DOHH2 (cell line): ENCODE results near the gene PXDC1.

ENCODE experiments used
- H3F3A ChIP-seq: fragments of 200-600 bp; sonication (generic), shearing (Covaris generic); 2 replicates; pipeline ENCODE4 v1.6.0; 2016; ENCODE audit warnings: antibody characterized with exemption, mild to moderate bottlenecking; ENCODE audit not compliant: control insufficient read depth, insufficient read depth
- H3K27ac ChIP-seq: fragments of 200-600 bp; sonication (generic); 2 replicates; pipeline ENCODE4 v1.5.1; 2014; ENCODE audit warnings: low read depth, mild to moderate bottlenecking, low read length, moderate library complexity
- H3K27me3 ChIP-seq: fragments of 200-600 bp; sonication (generic); 2 replicates; pipeline ENCODE4 v1.6.1; 2014; ENCODE audit warnings: mild to moderate bottlenecking, low read length, mixed read lengths; ENCODE audit not compliant: control insufficient read depth
- H3K36me3 ChIP-seq: fragments of 200-600 bp; sonication (generic); 2 replicates; pipeline ENCODE4 v1.6.1; 2014; ENCODE audit warnings: mild to moderate bottlenecking, low read length, moderate library complexity, mixed read lengths; ENCODE audit not compliant: control insufficient read depth
- H3K4me1 ChIP-seq: fragments of 200-600 bp; sonication (generic); 2 replicates; pipeline ENCODE4 v1.6.1; 2014; ENCODE audit warnings: mild to moderate bottlenecking, low read length, mixed read lengths; ENCODE audit not compliant: control insufficient read depth
- H3K4me2 ChIP-seq: fragments of 200-600 bp; sonication (generic); 2 replicates; pipeline ENCODE4 v1.6.0; 2014; ENCODE audit warnings: mild to moderate bottlenecking, low read length, moderate library complexity
- H3K4me3 ChIP-seq: fragments of 200-600 bp; sonication (generic); 2 replicates; pipeline ENCODE4 v1.5.1; 2014; ENCODE audit warnings: mild to moderate bottlenecking, low read length, mixed read lengths
- H3K79me2 ChIP-seq: fragments of 200-600 bp; sonication (generic); 2 replicates; pipeline ENCODE4 v1.6.1; 2014; ENCODE audit warnings: mild to moderate bottlenecking, low read length, mixed read lengths; ENCODE audit not compliant: control insufficient read depth
- H3K9me2 ChIP-seq: fragments of 200-600 bp; sonication (generic); replicated peaks from 2 replicates; pipeline ENCODE4 v1.6.1; 2014; ENCODE audit warnings: mild to moderate bottlenecking, low read length, mixed read lengths; ENCODE audit not compliant: control insufficient read depth
- H3K9me3 ChIP-seq: fragments of 200-600 bp; sonication (generic); 2 replicates; pipeline ENCODE4 v1.6.1; 2014; ENCODE audit warnings: antibody characterized with exemption, low read length, mixed read lengths; ENCODE audit not compliant: control insufficient read depth, insufficient read depth
- H4K20me1 ChIP-seq: fragments of 200-600 bp; sonication (generic); 2 replicates; pipeline ENCODE4 v1.6.0; 2014; ENCODE audit warnings: low read depth, mild to moderate bottlenecking, antibody characterized with exemption, low read length, moderate library complexity; ENCODE audit not compliant: control insufficient read depth, insufficient read depth
- EZH2phosphoT487 ChIP-seq: fragments of 200-600 bp; sonication (generic); IDR thresholded peaks from 2 replicates; pipeline ENCODE4 v1.6.1; 2017; ENCODE audit warnings: borderline replicate concordance, mild to moderate bottlenecking, antibody characterized with exemption, low read length, moderate library complexity, mixed read lengths
- TF ChIP-seq, protein P1 (sequence below): fragments of 200-600 bp; sonication (generic); IDR thresholded peaks from one replicate; pipeline ENCODE4 v1.5.1; 2014; ENCODE audit warnings: antibody characterized with exemption, mild to moderate bottlenecking, low read depth, low read length; ENCODE audit not compliant: poor library complexity, severe bottlenecking

PXDC1 gene

DNA sequence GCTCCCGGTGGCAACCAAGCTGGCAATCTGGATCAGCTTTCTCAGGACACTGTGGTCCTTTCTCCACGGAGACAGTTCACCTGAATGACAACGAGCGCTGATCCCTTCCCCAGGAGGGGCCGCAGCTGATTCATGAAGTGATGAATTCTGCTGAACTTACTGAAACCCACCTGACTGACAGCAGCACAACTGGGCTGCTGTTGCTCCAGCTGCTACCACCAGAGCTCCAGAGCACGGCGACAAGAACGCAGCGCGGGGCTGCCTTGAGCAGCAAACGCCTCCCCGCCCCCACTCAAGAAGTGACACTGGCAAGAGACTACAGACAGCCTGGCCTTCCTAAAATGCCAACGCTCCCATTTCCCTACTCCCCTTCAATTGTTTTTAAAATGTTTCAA, 10.0 kb downstream of the PXDC1 start:
- Histone ChIP-seq H3K4me1 (peaks cover 23% of the 10 kb centered on the region), H3K36me3 (no peaks in the 10 kb centered on the region)
- TF ChIP-seq, protein P1, sequence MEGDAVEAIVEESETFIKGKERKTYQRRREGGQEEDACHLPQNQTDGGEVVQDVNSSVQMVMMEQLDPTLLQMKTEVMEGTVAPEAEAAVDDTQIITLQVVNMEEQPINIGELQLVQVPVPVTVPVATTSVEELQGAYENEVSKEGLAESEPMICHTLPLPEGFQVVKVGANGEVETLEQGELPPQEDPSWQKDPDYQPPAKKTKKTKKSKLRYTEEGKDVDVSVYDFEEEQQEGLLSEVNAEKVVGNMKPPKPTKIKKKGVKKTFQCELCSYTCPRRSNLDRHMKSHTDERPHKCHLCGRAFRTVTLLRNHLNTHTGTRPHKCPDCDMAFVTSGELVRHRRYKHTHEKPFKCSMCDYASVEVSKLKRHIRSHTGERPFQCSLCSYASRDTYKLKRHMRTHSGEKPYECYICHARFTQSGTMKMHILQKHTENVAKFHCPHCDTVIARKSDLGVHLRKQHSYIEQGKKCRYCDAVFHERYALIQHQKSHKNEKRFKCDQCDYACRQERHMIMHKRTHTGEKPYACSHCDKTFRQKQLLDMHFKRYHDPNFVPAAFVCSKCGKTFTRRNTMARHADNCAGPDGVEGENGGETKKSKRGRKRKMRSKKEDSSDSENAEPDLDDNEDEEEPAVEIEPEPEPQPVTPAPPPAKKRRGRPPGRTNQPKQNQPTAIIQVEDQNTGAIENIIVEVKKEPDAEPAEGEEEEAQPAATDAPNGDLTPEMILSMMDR = no peak
- TF ChIP-seq EZH2phosphoT487 = no peak

DNA sequence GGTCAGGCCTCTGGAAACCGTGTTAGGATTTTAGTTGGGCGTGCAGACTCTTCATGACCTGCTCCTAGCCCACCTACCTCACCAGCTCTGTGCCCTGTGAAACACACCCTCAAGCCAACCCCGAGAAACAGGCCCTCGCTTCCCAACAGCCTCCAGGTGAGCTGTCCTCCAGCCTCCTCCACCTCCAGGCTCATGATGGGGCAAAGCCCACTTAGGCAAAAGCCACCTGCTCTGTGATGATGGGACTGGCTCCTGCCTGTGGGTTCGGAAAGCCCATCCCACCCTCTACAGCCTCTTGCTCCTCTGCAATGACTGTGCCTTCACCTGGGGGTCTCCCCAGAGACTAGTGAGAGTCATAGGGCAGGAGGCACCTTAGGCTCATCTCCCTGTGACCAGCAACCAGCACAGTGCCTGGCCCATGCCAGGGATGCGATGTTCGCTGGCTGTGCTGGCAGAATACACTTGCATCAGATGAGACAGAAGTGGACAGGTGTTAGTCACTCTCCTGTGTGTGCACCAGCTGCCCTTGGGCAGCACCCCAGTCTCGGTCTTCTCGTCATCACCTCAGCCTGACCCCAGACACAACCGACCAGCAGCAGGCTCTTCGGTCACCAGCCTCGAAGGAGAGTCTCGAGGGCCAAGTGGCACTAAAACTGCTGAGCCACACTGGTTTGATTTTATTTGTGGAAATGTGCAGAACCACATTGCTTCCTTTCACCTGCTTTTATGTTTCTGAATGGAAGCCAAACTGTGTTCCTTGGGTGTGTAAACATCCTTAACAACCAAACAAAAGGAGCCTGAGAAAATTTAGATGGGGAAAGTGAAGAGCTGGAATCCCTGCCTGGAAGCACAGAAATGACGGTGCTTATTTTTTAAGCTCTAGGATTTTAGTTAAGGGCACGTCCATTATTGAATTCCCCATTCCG, 10.7 kb downstream of the PXDC1 start:
- Histone ChIP-seq H3K27ac (no peak overlapping the region), H3K4me1 (peaks cover 16% of the 10 kb centered on the region), H3K9me3 (no peaks in the 10 kb centered on the region), H3K79me2 (no peaks in the 10 kb centered on the region), H3K27me3 (peaks cover 14% of the 10 kb centered on the region), H3K36me3 (no peaks in the 10 kb centered on the region), H3K4me3 (no peak overlapping the region), H4K20me1 (no peaks in the 10 kb centered on the region), H3K4me2 (no peak overlapping the region), H3K9me2 (no peaks in the 10 kb centered on the region), H3F3A (peaks cover 2% of the 10 kb centered on the region; the same call in 1 of the 2 replicates)
- TF ChIP-seq, protein P1 = no peak
- TF ChIP-seq EZH2phosphoT487 = no peak

More for the DNA sequence above, 10.0 kb downstream of the PXDC1 start:
- no peak overlapping the region for H3K27ac ChIP-seq
- no peak overlapping the region for H3K4me3 ChIP-seq
- H3K9me3 ChIP-seq = no peaks in the 10 kb centered on the region
- H4K20me1 ChIP-seq = no peaks in the 10 kb centered on the region
- H3F3A ChIP-seq = peaks cover 2% of the 10 kb centered on the region; the same call in 1 of the 2 replicates
- H3K79me2 ChIP-seq = no peaks in the 10 kb centered on the region
- no peaks in the 10 kb centered on the region for H3K9me2 ChIP-seq
- no peak overlapping the region for H3K4me2 ChIP-seq
- H3K27me3 ChIP-seq = peaks cover 14% of the 10 kb centered on the region

DNA sequence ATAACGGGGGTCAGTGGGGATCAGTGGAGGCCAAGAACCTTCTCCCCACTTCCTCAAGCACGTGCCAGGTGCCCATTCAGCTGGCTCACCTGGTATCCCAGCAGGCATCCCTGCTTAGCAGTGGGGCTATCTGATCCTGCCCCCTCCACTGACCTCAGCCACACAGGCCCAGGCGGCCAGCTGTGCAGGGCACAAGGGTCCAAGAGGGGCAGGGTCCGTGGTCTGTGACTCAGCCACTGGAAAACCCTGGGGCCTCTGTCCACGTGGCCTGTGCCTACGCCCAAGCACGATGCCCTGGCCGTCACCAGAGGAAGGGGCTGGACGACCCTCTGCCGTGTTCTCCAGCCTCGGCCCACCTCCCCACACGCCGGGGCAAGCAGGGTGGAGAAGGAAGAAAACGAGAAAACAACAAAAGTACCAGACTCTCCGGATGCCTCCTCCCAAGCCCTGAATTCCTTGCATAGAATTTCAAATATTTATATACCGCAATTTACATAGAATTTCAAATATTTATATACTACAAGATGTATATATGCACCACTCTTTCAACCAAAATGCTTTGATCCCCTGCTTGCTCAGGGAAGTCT, 12.1 kb downstream of the PXDC1 start:
- H3K27ac ChIP-seq = no peak overlapping the region
- TF ChIP-seq, protein P1 = no peak
- no peak for TF ChIP-seq EZH2phosphoT487
- no peaks in the 10 kb centered on the region for H4K20me1 ChIP-seq
- H3K79me2 ChIP-seq = no peaks in the 10 kb centered on the region
- H3K27me3 ChIP-seq = peaks cover 14% of the 10 kb centered on the region
- H3K4me1 ChIP-seq = peaks cover 13% of the 10 kb centered on the region
- H3K9me2 ChIP-seq = no peaks in the 10 kb centered on the region
- H3K9me3 ChIP-seq = no peaks in the 10 kb centered on the region
- no peak overlapping the region for H3K4me3 ChIP-seq
- H3K4me2 ChIP-seq = no peak overlapping the region
- H3K36me3 ChIP-seq = no peaks in the 10 kb centered on the region
- peaks cover 2% of the 10 kb centered on the region; the same call in 1 of the 2 replicates for H3F3A ChIP-seq
